A549 (cell line): ENCODE results near the gene SLC25A11.

Experiments used
- CTCF ChIP-seq: fragments of >200 bp; sonication (Bioruptor Twin); formaldehyde crosslinking; IDR thresholded peaks from 3 replicates; pipeline ENCODE4 v1.5.1; 2016
- ESRRA ChIP-seq: fragments of 150-350 bp; IDR thresholded peaks from 2 replicates; pipeline ENCODE4 v1.6.1; 2014; ENCODE audit warnings: mild to moderate bottlenecking, low read length, borderline replicate concordance
- HMGXB4 ChIP-seq: fragments of 250-450 bp; sonication (Bioruptor Pico); IDR thresholded peaks from 2 replicates; pipeline ENCODE4 v1.5.0; 2021; ENCODE audit warnings: mild to moderate bottlenecking, moderate library complexity, borderline replicate concordance
- HOXB5 ChIP-seq: fragments of 250-450 bp; sonication (Bioruptor Pico); IDR thresholded peaks from 2 replicates; pipeline ENCODE4 v1.5.0; 2020; ENCODE audit warnings: mild to moderate bottlenecking, moderate library complexity
- JUN ChIP-seq, 2 experiments: fragments of >200 bp; sonication (Bioruptor Twin); formaldehyde crosslinking; IDR thresholded peaks; 2 replicates in 1 of 2; 3 replicates in 1 of 2; pipeline ENCODE4 v1.6.1; 2016 to 2017
- MAX ChIP-seq: IDR thresholded peaks from 2 replicates; pipeline ENCODE4 v1.6.1; 2012
- PHF8 ChIP-seq: fragments of 200-600 bp; sonication (generic); IDR thresholded peaks from 2 replicates; pipeline ENCODE4 v1.6.1; 2016; ENCODE audit warnings: low read depth, mild to moderate bottlenecking, antibody characterized with exemption, moderate library complexity, borderline replicate concordance
- RAD21 ChIP-seq, 2 experiments: fragments of >200 bp in 1 of 2; sonication (Bioruptor Twin) in 1 of 2; formaldehyde crosslinking in 1 of 2; IDR thresholded peaks in 1 of 2; conservative IDR thresholded peaks in 1 of 2; 2 replicates in 1 of 2; 3 replicates in 1 of 2; pipeline ENCODE4 v1.6.1; 2012 to 2018; ENCODE audit warnings: inconsistent platforms in 1 of 2

- TF ChIP-seq JUN (IDR thresholded peaks at IDR 0.05) (no peak), MAX (no peak), RAD21 (conservative IDR thresholded peaks at IDR 0.05 in 1 of 2, IDR thresholded peaks at IDR 0.05 in 1 of 2) (no peak), CTCF (no peak), HMGXB4 (CRISPR knock-in tag) (no peak), ESRRA (no peak), PHF8 (no peak), HOXB5 (CRISPR knock-in tag) (no peak)
These were observed 38.9 kb upstream of the SLC25A11 start for GRCh38 chr17:4978726-4979125.
